GM23248 (cell line): Measurements from ENCODE around the gene MYG1. TPM values are rescaled to one million over a fixed set of nuclear protein-coding genes. Genes with fewer than 3 reads are reported as not detected.

Source experiments
- DNase-seq: peaks from one replicate; pipeline ENCODE4 v3.0.0-alpha.2; 2015
- H2AFZ ChIP-seq: fragments of 200-600 bp; sonication (generic); 2 replicates; pipeline ENCODE4 v1.6.1; 2016; ENCODE audit warnings: antibody characterized with exemption
- H3F3A ChIP-seq: fragments of 200-600 bp; sonication (generic); 2 replicates; pipeline ENCODE4 v1.6.1; 2016; ENCODE audit warnings: mild to moderate bottlenecking, antibody characterized with exemption, mixed run types; ENCODE audit not compliant: insufficient read depth
- H3K27ac ChIP-seq: fragments of 200-600 bp; sonication (generic); 2 replicates; pipeline ENCODE4 v1.5.1; 2016; ENCODE audit warnings: mild to moderate bottlenecking
- H3K27me3 ChIP-seq: fragments of 200-600 bp; sonication (generic); replicated peaks from 2 replicates; pipeline ENCODE4 v1.6.1; 2016; ENCODE audit warnings: mild to moderate bottlenecking; ENCODE audit not compliant: insufficient read depth
- H3K36me3 ChIP-seq: fragments of 200-600 bp; sonication (generic); 2 replicates; pipeline ENCODE4 v1.6.1; 2016; ENCODE audit warnings: low read depth, mild to moderate bottlenecking
- H3K4me1 ChIP-seq: fragments of 200-600 bp; sonication (generic); 2 replicates; pipeline ENCODE4 v1.6.1; 2016; ENCODE audit warnings: mild to moderate bottlenecking; ENCODE audit not compliant: insufficient read depth
- H3K4me2 ChIP-seq: fragments of 200-600 bp; sonication (generic); one replicate; pipeline ENCODE4 v1.6.1; 2016; ENCODE audit warnings: mild to moderate bottlenecking; ENCODE audit not compliant: unreplicated experiment
- H3K4me3 ChIP-seq: fragments of 200-600 bp; sonication (generic); 2 replicates; pipeline ENCODE4 v1.5.1; 2016; ENCODE audit warnings: mild to moderate bottlenecking
- H3K79me2 ChIP-seq: fragments of 200-600 bp; sonication (generic); 2 replicates; pipeline ENCODE4 v1.6.1; 2016; ENCODE audit warnings: mild to moderate bottlenecking; ENCODE audit not compliant: insufficient read depth
- H3K9ac ChIP-seq: fragments of 200-600 bp; sonication (generic); 2 replicates; pipeline ENCODE4 v1.6.1; 2016; ENCODE audit warnings: mild to moderate bottlenecking
- H3K9me2 ChIP-seq: fragments of 200-600 bp; sonication (generic); 2 replicates; pipeline ENCODE4 v1.6.1; 2016; ENCODE audit warnings: mixed run types, mild to moderate bottlenecking, moderate library complexity; ENCODE audit not compliant: insufficient read depth
- H3K9me3 ChIP-seq: fragments of 200-600 bp; sonication (generic); one replicate; pipeline ENCODE4 v1.6.1; 2017; ENCODE audit warnings: low read depth
- H4K20me1 ChIP-seq: fragments of 200-600 bp; sonication (generic); 2 replicates; pipeline ENCODE4 v1.6.0; 2016; ENCODE audit not compliant: insufficient read depth
- EZH2 ChIP-seq: fragments of 200-600 bp; sonication (generic); IDR thresholded peaks from 2 replicates; pipeline ENCODE4 v1.6.1; 2018; ENCODE audit warnings: antibody characterized with exemption, mild to moderate bottlenecking; ENCODE audit not compliant: insufficient read depth, poor library complexity, severe bottlenecking
- EZH2phosphoT487 ChIP-seq: fragments of 200-600 bp; sonication (generic); IDR thresholded peaks from 2 replicates; pipeline ENCODE4 v1.6.1; 2018; ENCODE audit warnings: antibody characterized with exemption, moderate library complexity, mild to moderate bottlenecking, low read depth; ENCODE audit not compliant: insufficient read depth
- WGBS, 2 experiments: methylation state at CpG; one replicate each; pipeline ENCODE4 v1.1.6; 2015 to 2017; ENCODE audit warnings: low lambda C conversion rate in 2 of 2, low coverage in 1 of 2; ENCODE audit errors: missing lambda C conversion rate in 2 of 2; 5-methylcytosine and 5-hydroxymethylcytosine counted together
- in situ Hi-C: fragments of 300-500 bp; cut with MboI; formaldehyde crosslinking; loops from 2 replicates; pipeline ENCODE4 v1.15.0; 2020
- polyA plus RNA-seq: library from polyadenylated mRNA; unstranded; fragments of >200 nt; fragmentation: Nextera tagmentation; extraction: Ambion mirVana; gene quantifications from 2 replicates; pipeline ENCODE4 v1.2.1, GENCODE V29; 2016
- total RNA-seq: library from RNA; depleted of rRNA; stranded (reverse); fragments of >200 nt; shearing (Covaris generic); gene quantifications from 2 replicates; pipeline ENCODE4 v1.2.3, GENCODE V29; 2014; rRNA removed

MYG1 gene
- total RNA-seq (39.6 and 48.9 TPM in 2 replicates), polyA plus RNA-seq (47.8 and 52.4 TPM in 2 replicates)

GRCh38 chr12:53299454-53300180, at the start of gene MYG1:
Gene MYG1, plus strand, starts transcription at chr12:53299695. Its CDS starts 43 bp downstream, at chr12:53299738.
- Histone ChIP-seq H3K27me3 (no peaks in the 10 kb centered on the region), H3K9me3 (no peaks in the 10 kb centered on the region), H3K9me2 (no peaks in the 10 kb centered on the region), H4K20me1 (no peaks in the 10 kb centered on the region), H3K4me1 (peaks cover 46% of the 10 kb centered on the region), H3K9ac (peak within 1 kb of the TSS; percentile 96), H3K4me2 (peak within 1 kb of the TSS; percentile 90), H2AFZ (0 out of 2 replicates have a peak within 1 kb of the TSS, but pooled peaks have one; percentile 27), H3K36me3 (0 out of 2 replicates have a peak, but pooled peaks cover 4% of the 10 kb centered on the region), H3K27ac (peak within 1 kb of the TSS; percentile 100), H3F3A (peaks cover 50% of the 10 kb centered on the region), H3K4me3 (peak within 1 kb of the TSS; percentile 82), H3K79me2 (peaks cover 67% of the 10 kb centered on the region)
- in situ Hi-C loops: no loop called here
- TF ChIP-seq EZH2: no peak
- WGBS, 2 experiments: 2% methylated on average over 44 to 51 of the region's 51 CpGs
- peak; percentile 93 for DNase-seq

GRCh38 chr12:53251477-53252348, 47.8 kb upstream of the MYG1 start:
- in situ Hi-C loops: no loop called here
- Histone ChIP-seq H3K9me3 (no peaks in the 10 kb centered on the region), H4K20me1 (no peaks in the 10 kb centered on the region), H3K4me1 (peaks cover 19% of the 10 kb centered on the region), H3K4me2 (peak overlapping the region; percentile 89), H3K4me3 (peak overlapping the region; percentile 89), H3K9ac (peak overlapping the region; percentile 91), H2AFZ (peak overlapping the region; percentile 89), H3K27me3 (no peaks in the 10 kb centered on the region), H3K9me2 (no peaks in the 10 kb centered on the region), H3F3A (peaks cover 15% of the 10 kb centered on the region), H3K27ac (peak overlapping the region; percentile 80), H3K36me3 (no peaks in the 10 kb centered on the region), H3K79me2 (peaks cover 37% of the 10 kb centered on the region)
- DNase-seq: peak; percentile 90
- WGBS, 2 experiments: 1 to 2% methylated on average over 19 to 36 of the region's 51 CpGs
- TF ChIP-seq EZH2: no peak
- no peak for TF ChIP-seq EZH2phosphoT487

GRCh38 chr12:53252349-53252916, 47.1 kb upstream of the MYG1 start:
- 8 to 11% methylated on average over 15 to 19 of the region's 19 CpGs for WGBS, 2 experiments

GRCh38 chr12:53253298-53253697, 46.2 kb upstream of the MYG1 start:
- H3K79me2 ChIP-seq: peaks cover 37% of the 10 kb centered on the region
- WGBS, 2 experiments: 85 to 88% methylated on average over 13 of the region's 13 CpGs
- DNase-seq: no peak
- no peaks in the 10 kb centered on the region for H3K9me3 ChIP-seq
- H2AFZ ChIP-seq: no peak overlapping the region
- in situ Hi-C loops: no loop called here
- no peaks in the 10 kb centered on the region for H3K9me2 ChIP-seq
- peak overlapping the region; percentile 91; the same call in 1 of the 2 replicates for H3K9ac ChIP-seq
- no peak overlapping the region for H3K27ac ChIP-seq
- peaks cover 19% of the 10 kb centered on the region for H3K4me1 ChIP-seq
- peak overlapping the region; percentile 89 for H3K4me2 ChIP-seq
- no peaks in the 10 kb centered on the region for H4K20me1 ChIP-seq
- TF ChIP-seq EZH2phosphoT487 (no peak), EZH2 (no peak)
- H3F3A ChIP-seq: peaks cover 15% of the 10 kb centered on the region
- H3K27me3 ChIP-seq: no peaks in the 10 kb centered on the region
- no peaks in the 10 kb centered on the region for H3K36me3 ChIP-seq
- H3K4me3 ChIP-seq: peak overlapping the region; percentile 89

More at GRCh38 chr12:53252349-53252916, 47.1 kb upstream of the MYG1 start:
- DNase-seq: peak; percentile 68
- no peaks in the 10 kb centered on the region for H3K36me3 ChIP-seq
- peaks cover 19% of the 10 kb centered on the region for H3K4me1 ChIP-seq
- H3K9me2 ChIP-seq: no peaks in the 10 kb centered on the region
- H3F3A ChIP-seq: peaks cover 15% of the 10 kb centered on the region
- H3K27me3 ChIP-seq: no peaks in the 10 kb centered on the region
- peak overlapping the region; percentile 85 for H2AFZ ChIP-seq
- peak overlapping the region; percentile 89 for H3K4me2 ChIP-seq
- H3K27ac ChIP-seq: peak overlapping the region; percentile 80
- no peaks in the 10 kb centered on the region for H3K9me3 ChIP-seq
- in situ Hi-C loops: no loop called here
- H3K9ac ChIP-seq: peak overlapping the region; percentile 91
- H3K79me2 ChIP-seq: peaks cover 37% of the 10 kb centered on the region
- H3K4me3 ChIP-seq: peak overlapping the region; percentile 89
- TF ChIP-seq EZH2 (no peak), EZH2phosphoT487 (no peak)
- H4K20me1 ChIP-seq: no peaks in the 10 kb centered on the region
